ENCODE measurements around the gene DLX6. TPM values are rescaled to one million over a fixed set of nuclear protein-coding genes. Genes with fewer than 3 reads are reported as not detected.

The DLX6 gene
- total RNA-seq, 1 experiment from 2014 or later = not detected

- H3K4me2 ChIP-seq = no peak overlapping the region
- no peaks in the 10 kb centered on the region for H3K36me3 ChIP-seq (ENCODE audit: low read depth)
- H3K4me1 ChIP-seq (replicated peaks; ENCODE audit: insufficient read depth) = no peaks in the 10 kb centered on the region
- no peak overlapping the region for H3K4me3 ChIP-seq
- H4K20me1 ChIP-seq (ENCODE audit: insufficient read depth) = no peaks in the 10 kb centered on the region
- intact Hi-C loops (cut with micrococcal nuclease; ENCODE audit: unreplicated experiment) = no loop called here
- no peaks in the 10 kb centered on the region for H3F3A ChIP-seq (ENCODE audit: insufficient read depth, low read depth)
- H3K27ac ChIP-seq = no peak overlapping the region
- CTCF ChIA-PET = interaction anchor here (0.7 kb wide), 1 partner anchor 1027 kb away, joined by 5 read pairs; no protein-coding TSS in a partner anchor
- TF ChIP-seq EZH2 (IDR thresholded peaks at IDR 0.05; ENCODE audit: low read depth) = no peak
- TF ChIP-seq, protein P1, sequence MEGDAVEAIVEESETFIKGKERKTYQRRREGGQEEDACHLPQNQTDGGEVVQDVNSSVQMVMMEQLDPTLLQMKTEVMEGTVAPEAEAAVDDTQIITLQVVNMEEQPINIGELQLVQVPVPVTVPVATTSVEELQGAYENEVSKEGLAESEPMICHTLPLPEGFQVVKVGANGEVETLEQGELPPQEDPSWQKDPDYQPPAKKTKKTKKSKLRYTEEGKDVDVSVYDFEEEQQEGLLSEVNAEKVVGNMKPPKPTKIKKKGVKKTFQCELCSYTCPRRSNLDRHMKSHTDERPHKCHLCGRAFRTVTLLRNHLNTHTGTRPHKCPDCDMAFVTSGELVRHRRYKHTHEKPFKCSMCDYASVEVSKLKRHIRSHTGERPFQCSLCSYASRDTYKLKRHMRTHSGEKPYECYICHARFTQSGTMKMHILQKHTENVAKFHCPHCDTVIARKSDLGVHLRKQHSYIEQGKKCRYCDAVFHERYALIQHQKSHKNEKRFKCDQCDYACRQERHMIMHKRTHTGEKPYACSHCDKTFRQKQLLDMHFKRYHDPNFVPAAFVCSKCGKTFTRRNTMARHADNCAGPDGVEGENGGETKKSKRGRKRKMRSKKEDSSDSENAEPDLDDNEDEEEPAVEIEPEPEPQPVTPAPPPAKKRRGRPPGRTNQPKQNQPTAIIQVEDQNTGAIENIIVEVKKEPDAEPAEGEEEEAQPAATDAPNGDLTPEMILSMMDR (conservative IDR thresholded peaks at IDR 0.05) = no peak
- POLR2A ChIA-PET (ENCODE audit: unreplicated experiment) = no interaction called here
- no TSS peak for BruUV-seq (replicated peaks)
- no peaks in the 10 kb centered on the region for H3K9me3 ChIP-seq (ENCODE audit: insufficient read depth, low read depth)
- no peaks in the 10 kb centered on the region for H3K79me2 ChIP-seq (ENCODE audit: low read depth)
- no peaks in the 10 kb centered on the region for H3K9me2 ChIP-seq (ENCODE audit: insufficient read depth)
- H2AFZ ChIP-seq = no peak overlapping the region
- no peak for DNase-seq
- peaks cover 3% of the 10 kb centered on the region; the same call in 1 of the 2 replicates for H3K27me3 ChIP-seq (ENCODE audit: insufficient read depth, low read depth)
Observed at GRCh38 chr7:97003262-97004246, 1.8 kb upstream of the DLX6 start.

DNA sequence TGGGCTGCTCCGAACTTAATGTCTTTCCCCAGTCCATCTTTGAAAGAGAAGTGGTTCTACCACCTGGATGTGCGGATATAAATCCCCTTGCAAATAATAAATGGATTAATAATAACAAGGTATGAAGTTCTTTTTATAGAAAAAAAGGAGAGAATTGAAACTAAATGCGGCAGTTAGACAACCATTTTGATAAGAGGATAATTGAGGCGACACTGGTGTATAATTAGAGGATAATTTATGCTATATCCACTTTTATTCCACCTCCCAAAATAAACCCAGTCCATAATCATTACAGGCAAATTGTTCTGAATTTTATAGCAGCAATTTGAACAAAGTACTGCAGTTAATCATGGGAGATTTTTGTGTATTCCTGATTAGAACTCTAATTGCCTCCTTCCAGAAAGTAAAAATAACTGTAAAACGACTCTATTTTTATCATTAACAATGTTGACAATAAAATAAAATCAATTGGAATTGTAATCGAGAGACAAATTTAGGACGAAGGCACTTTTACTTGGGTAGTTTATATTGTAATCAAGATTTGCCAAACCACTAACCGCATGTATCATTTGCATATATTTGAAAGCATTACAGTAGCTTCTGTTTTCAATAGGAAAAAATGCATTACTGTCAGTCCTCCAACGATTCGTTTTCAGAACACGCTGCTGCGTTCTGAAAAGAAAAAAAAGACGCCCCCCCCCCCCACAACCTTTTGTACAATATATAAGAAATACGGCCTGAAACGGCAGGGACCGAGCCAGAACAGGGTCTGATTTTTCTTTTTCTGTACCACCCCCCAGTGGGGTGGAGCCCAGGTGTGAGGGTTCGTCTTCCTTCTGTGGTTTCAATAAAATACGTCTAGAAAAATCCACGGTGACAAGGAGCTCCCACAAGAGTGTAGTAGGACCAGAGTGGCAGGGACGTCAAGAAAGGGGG, 838 bp upstream of the DLX6 start:
- H3K79me2 ChIP-seq (ENCODE audit: low read depth) = no peaks in the 10 kb centered on the region
- no TSS peak for BruUV-seq (replicated peaks)
- no peaks in the 10 kb centered on the region for H3K9me3 ChIP-seq (ENCODE audit: insufficient read depth, low read depth)
- H4K20me1 ChIP-seq (ENCODE audit: insufficient read depth) = no peaks in the 10 kb centered on the region
- CTCF ChIA-PET = no interaction called here
- intact Hi-C loops (cut with micrococcal nuclease; ENCODE audit: unreplicated experiment) = no loop called here
- TF ChIP-seq, protein P1 (conservative IDR thresholded peaks at IDR 0.05) = no peak
- TF ChIP-seq EZH2 (IDR thresholded peaks at IDR 0.05; ENCODE audit: low read depth) = no peak
- no peaks in the 10 kb centered on the region for H3K4me1 ChIP-seq (replicated peaks; ENCODE audit: insufficient read depth)
- H3K36me3 ChIP-seq (ENCODE audit: low read depth) = no peaks in the 10 kb centered on the region
- no peak overlapping the region for H3K4me2 ChIP-seq
- no peaks in the 10 kb centered on the region for H3F3A ChIP-seq (ENCODE audit: insufficient read depth, low read depth)
- no peaks in the 10 kb centered on the region for H3K27me3 ChIP-seq (ENCODE audit: insufficient read depth, low read depth)
- no peak for DNase-seq
- no peak overlapping the region for H3K27ac ChIP-seq
- H3K4me3 ChIP-seq = no peak overlapping the region
- POLR2A ChIA-PET (ENCODE audit: unreplicated experiment) = no interaction called here
- H3K9me2 ChIP-seq (ENCODE audit: insufficient read depth) = no peaks in the 10 kb centered on the region
- H2AFZ ChIP-seq = no peak overlapping the region

DNA sequence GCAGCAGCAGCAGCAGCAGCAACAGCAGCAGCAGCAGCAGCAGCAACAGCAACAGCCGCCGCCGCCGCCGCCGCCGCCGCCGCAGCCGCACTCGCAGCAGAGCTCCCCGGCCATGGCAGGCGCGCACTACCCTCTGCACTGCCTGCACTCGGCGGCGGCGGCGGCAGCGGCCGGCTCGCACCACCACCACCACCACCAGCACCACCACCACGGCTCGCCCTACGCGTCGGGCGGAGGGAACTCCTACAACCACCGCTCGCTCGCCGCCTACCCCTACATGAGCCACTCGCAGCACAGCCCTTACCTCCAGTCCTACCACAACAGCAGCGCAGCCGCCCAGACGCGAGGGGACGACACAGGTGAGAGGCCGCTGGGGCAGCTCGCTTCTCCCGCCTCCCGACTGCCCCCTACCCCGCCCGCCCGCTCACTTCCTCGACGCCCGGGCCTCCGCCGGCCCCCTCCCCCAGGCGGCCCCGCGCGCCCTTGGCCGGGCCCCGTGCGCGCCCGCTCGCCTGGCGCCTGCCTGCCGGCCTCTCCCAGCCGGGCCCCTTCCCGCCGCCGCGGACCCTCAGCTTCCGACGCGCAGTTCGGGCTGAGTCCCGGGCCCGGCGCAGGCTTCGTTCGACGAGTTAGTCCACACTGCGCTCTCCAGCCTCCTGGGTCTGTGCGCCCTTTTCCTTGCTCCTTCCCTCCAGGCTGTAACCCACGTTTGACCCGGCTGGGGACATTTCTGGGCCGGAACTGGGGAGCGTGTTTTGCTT, 882 bp downstream of the DLX6 start:
- Histone ChIP-seq H3K9me2 (ENCODE audit: insufficient read depth) (no peaks in the 10 kb centered on the region), H3K4me3 (no peak overlapping the region), H3F3A (ENCODE audit: insufficient read depth, low read depth) (no peaks in the 10 kb centered on the region), H3K79me2 (ENCODE audit: low read depth) (no peaks in the 10 kb centered on the region), H3K27ac (no peak overlapping the region), H3K9me3 (ENCODE audit: insufficient read depth, low read depth) (no peaks in the 10 kb centered on the region), H3K27me3 (ENCODE audit: insufficient read depth, low read depth) (peaks cover 14% of the 10 kb centered on the region; the same call in 1 of the 2 replicates), H3K36me3 (ENCODE audit: low read depth) (no peaks in the 10 kb centered on the region), H2AFZ (no peak overlapping the region), H4K20me1 (ENCODE audit: insufficient read depth) (no peaks in the 10 kb centered on the region), H3K4me1 (replicated peaks; ENCODE audit: insufficient read depth) (no peaks in the 10 kb centered on the region), H3K4me2 (no peak overlapping the region)
- TF ChIP-seq, protein P1 (conservative IDR thresholded peaks at IDR 0.05) = no peak
- intact Hi-C loops (cut with micrococcal nuclease; ENCODE audit: unreplicated experiment) = no loop called here
- DNase-seq = no peak
- ChIA-PET POLR2A (ENCODE audit: unreplicated experiment) (no interaction called here), CTCF (interaction anchor here (0.6 kb wide), 1 partner anchor 149 kb away, joined by 3 read pairs; no protein-coding TSS in a partner anchor)
- BruUV-seq (replicated peaks) = no TSS peak
